Endothelial cell of umbilical vein (primary cell): ENCODE results near the gene APPL2. TPM values are rescaled to one million over a fixed set of nuclear protein-coding genes. Genes with fewer than 3 reads are reported as not detected.

ENCODE experiments used
- BruUV-seq: library from RNA; stranded (reverse); fragments of 400-500 nt; replicated peaks from 2 replicates; lab custom pipeline; 2021; lab: Mats Ljungman, UMichigan
- CTCF ChIA-PET: fragments of 300-600, 350-600 bp; sonication (Branson Sonifier 250); formaldehyde crosslinking; loops from one replicate; lab custom pipeline; 2021; ENCODE audit warnings: antibody characterized with exemption, inconsistent platforms; lab: Charles Lee
- POLR2A ChIA-PET: fragments of 300-600, 350-600 bp; sonication (Branson Sonifier 250); formaldehyde crosslinking; loops from one replicate; lab custom pipeline; 2021; ENCODE audit warnings: antibody characterized with exemption, inconsistent platforms; lab: Charles Lee
- DNase-seq: peaks from one replicate; pipeline ENCODE4 v3.0.0-alpha.2; 2011; ENCODE audit warnings: low read depth, low spot score
- FAIRE-seq: peaks from 2 replicates; lab custom pipeline; 2011; peaks lifted over from hg19 to GRCh38; lab: Jason Lieb, UNC
- H2AFZ ChIP-seq: 2 replicates; pipeline ENCODE4 v1.6.0; 2012; ENCODE audit warnings: low read depth, low read length, control low read depth, inconsistent platforms
- H3K27ac ChIP-seq: 2 replicates; pipeline ENCODE4 v1.5.1; 2011; ENCODE audit warnings: low read depth, mild to moderate bottlenecking, control low read depth, low read length, moderate library complexity; ENCODE audit not compliant: insufficient read depth
- H3K27me3 ChIP-seq, 2 experiments: 2 replicates each; pipeline versions ENCODE4 v1.6.0 to v1.6.1; 2011; ENCODE audit warnings: low read length in 2 of 2, mixed read lengths in 1 of 2; ENCODE audit not compliant: control insufficient read depth in 2 of 2, insufficient read depth in 2 of 2
- H3K36me3 ChIP-seq, 2 experiments: 2 replicates in 1 of 2; 3 replicates in 1 of 2; pipeline ENCODE4 v1.5.1; 2011; ENCODE audit warnings: low read length in 2 of 2, mild to moderate bottlenecking in 1 of 2, moderate library complexity in 1 of 2; ENCODE audit not compliant: control insufficient read depth in 2 of 2, insufficient read depth in 2 of 2; ENCODE audit errors: extremely low read depth in 1 of 2
- H3K4me1 ChIP-seq: 3 replicates; pipeline ENCODE4 v1.5.1; 2011; ENCODE audit warnings: mild to moderate bottlenecking, low read length; ENCODE audit not compliant: control insufficient read depth, insufficient read depth; ENCODE audit errors: extremely low read depth
- H3K4me2 ChIP-seq: 2 replicates; pipeline ENCODE4 v1.6.1; 2011; ENCODE audit warnings: low read length, control low read depth, mixed read lengths; ENCODE audit not compliant: insufficient read depth
- H3K4me3 ChIP-seq, 3 experiments: fragments of 200-600 bp in 1 of 3; sonication (generic), shearing (Covaris generic) in 1 of 3; replicated peaks in 1 of 3; 2 replicates each; pipeline ENCODE4 v1.5.1; 2011 to 2016; ENCODE audit warnings: control low read depth in 3 of 3, low read length in 3 of 3, mild to moderate bottlenecking in 2 of 3, inconsistent platforms in 1 of 3, low read depth in 1 of 3, moderate library complexity in 1 of 3; ENCODE audit not compliant: insufficient read depth in 1 of 3
- H3K79me2 ChIP-seq: 2 replicates; pipeline ENCODE4 v1.6.0; 2012; ENCODE audit warnings: low read length, inconsistent platforms; ENCODE audit not compliant: control insufficient read depth, insufficient read depth
- H3K9ac ChIP-seq: replicated peaks from 2 replicates; pipeline ENCODE3; 2011; ENCODE audit warnings: low read length, control low read depth; ENCODE audit not compliant: insufficient read depth; ENCODE audit errors: extremely low read depth
- H3K9me1 ChIP-seq: replicated peaks from 3 replicates; pipeline ENCODE4 v1.6.0; 2011; ENCODE audit warnings: mild to moderate bottlenecking, low read length; ENCODE audit not compliant: control insufficient read depth, insufficient read depth; ENCODE audit errors: extremely low read depth
- H3K9me3 ChIP-seq: replicated peaks from 2 replicates; pipeline ENCODE4 v1.5.1; 2012; ENCODE audit warnings: low read length, inconsistent platforms; ENCODE audit not compliant: control insufficient read depth, insufficient read depth
- H4K20me1 ChIP-seq: replicated peaks from 2 replicates; pipeline ENCODE3; 2011; ENCODE audit warnings: mild to moderate bottlenecking, low read length; ENCODE audit not compliant: control insufficient read depth, insufficient read depth; ENCODE audit errors: extremely low read depth
- CTCF ChIP-seq, 2 donors: IDR thresholded peaks; 1 replicate in 1 of 2; 2 replicates in 1 of 2; pipeline ENCODE4 v1.5.1; 2011; ENCODE audit warnings: low read length in 2 of 2, mild to moderate bottlenecking in 2 of 2, moderate library complexity in 2 of 2, control low read depth in 1 of 2, inconsistent platforms in 1 of 2, low read depth in 1 of 2; ENCODE audit not compliant: insufficient read depth in 1 of 2; ENCODE audit errors: extremely low read depth in 1 of 2
- EZH2 ChIP-seq: IDR thresholded peaks from 2 replicates; pipeline ENCODE4 v1.6.1; 2012; ENCODE audit warnings: borderline replicate concordance, low read depth, mild to moderate bottlenecking, moderate library complexity, low read length, inconsistent platforms; ENCODE audit not compliant: severe bottlenecking
- FOS ChIP-seq: IDR thresholded peaks from 2 replicates; pipeline ENCODE4 v1.6.1; 2011; ENCODE audit warnings: mild to moderate bottlenecking, low read length, moderate library complexity, borderline replicate concordance; ENCODE audit not compliant: insufficient read depth
- GATA2 ChIP-seq: IDR thresholded peaks from 2 replicates; pipeline ENCODE4 v1.7.0; 2011; ENCODE audit warnings: low read depth, mild to moderate bottlenecking, moderate library complexity, mixed read lengths, low read length; ENCODE audit not compliant: insufficient read length, insufficient read depth
- JUN ChIP-seq: IDR thresholded peaks from 2 replicates; pipeline ENCODE4 v1.6.1; 2011; ENCODE audit warnings: borderline replicate concordance, low read depth; ENCODE audit not compliant: insufficient read length, insufficient read depth
- MAX ChIP-seq: IDR thresholded peaks from 2 replicates; pipeline ENCODE4 v1.6.1; 2011; ENCODE audit not compliant: insufficient read depth, insufficient read length
- MYC ChIP-seq: IDR thresholded peaks from one replicate; pipeline ENCODE4 v1.6.1; 2011; ENCODE audit warnings: mild to moderate bottlenecking, low read depth, low read length
- POLR2A ChIP-seq: IDR thresholded peaks from 2 replicates; pipeline ENCODE4 v1.6.1; 2012; ENCODE audit warnings: low read depth, mild to moderate bottlenecking, control low read depth, low read length
- POLR2AphosphoS5 ChIP-seq: IDR thresholded peaks from 2 replicates; pipeline ENCODE4 v1.6.1; 2012; ENCODE audit warnings: low read depth, mild to moderate bottlenecking, control low read depth, low read length, moderate library complexity; ENCODE audit not compliant: insufficient read depth
- dilution Hi-C: fragments of 300-500 bp; cut with MboI; formaldehyde crosslinking; loops from one replicate; pipeline ENCODE4 v1.15.0; 2019; ENCODE audit warnings: low sequenced_read_pairs; ENCODE audit not compliant: extremely low pct_ligation_motif_present
- intact Hi-C: fragments of 100-400 bp; cut with micrococcal nuclease; formaldehyde crosslinking; loops from one replicate; pipeline ENCODE4 v1.10.0; 2022
- polyA plus RNA-seq, 4 experiments: library from polyadenylated mRNA; depleted of rRNA in 3 of 4; stranded (reverse) in 3 of 4; unstranded in 1 of 4; fragments of >200 nt; gene quantifications; 2 replicates each; pipeline versions ENCODE4 v1.2.1 to v1.2.3, GENCODE V29; 2011 to 2012; ENCODE audit warnings: missing spikeins in 1 of 4
- total RNA-seq: library from RNA; stranded (reverse); gene quantifications from 2 replicates; pipeline ENCODE4 v1.2.3, GENCODE V29; 2021

APPL2 gene
- total and polyA plus RNA-seq, 2 donors (not counting 3 experiments of a cell fraction or from before 2014, with no cell fraction given), result 8.1 to 21.4 TPM

DNA sequence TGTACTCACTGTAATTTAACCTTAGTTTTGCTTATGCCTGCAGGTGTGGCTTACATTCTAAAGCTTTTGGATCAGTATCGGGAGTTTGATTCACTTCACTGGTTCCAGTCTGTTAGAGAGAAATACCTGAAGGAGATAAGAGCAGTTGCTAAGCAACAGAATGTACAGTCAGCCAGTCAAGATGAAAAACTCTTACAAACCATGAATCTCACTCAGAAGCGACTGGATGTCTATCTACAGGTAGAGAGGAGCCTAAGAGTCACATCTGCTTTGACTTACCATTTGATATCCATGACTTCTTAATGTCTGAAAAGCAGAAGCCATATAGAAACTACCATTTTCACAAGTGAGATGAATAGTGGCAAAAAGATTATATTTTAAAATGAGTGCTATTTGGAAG is 71.9 kb downstream of the APPL2 start:
- H4K20me1 ChIP-seq, result peaks cover 11% of the 10 kb centered on the region
- no peaks in the 10 kb centered on the region for H3K27me3 ChIP-seq
- BruUV-seq, result no TSS peak
- H3K79me2 ChIP-seq, result no peaks in the 10 kb centered on the region
- intact Hi-C loops, result loop anchor here (2.0 to 5.0 kb wide), 2 partner anchors 37 to 219 kb away; no protein-coding TSS in a partner anchor
- H3K4me2 ChIP-seq, result no peak overlapping the region
- DNase-seq (no peak), FAIRE-seq (no peak)
- CTCF ChIA-PET, result interaction anchor here (2.5 kb wide), 1 partner anchor 10 kb away, joined by 8 read pairs; no protein-coding TSS in a partner anchor
- TF ChIP-seq EZH2 (no peak), POLR2A (no peak), GATA2 (no peak), POLR2AphosphoS5 (no peak), FOS (no peak), JUN (no peak), MAX (no peak), MYC (no peak), CTCF (IDR thresholded peaks at IDR 0.05; ENCODE audit: extremely low read depth in 1 of 2, insufficient read depth in 1 of 2, low read depth in 1 of 2, low read length in 2 of 2) (no peak)
- no peak overlapping the region for H3K27ac ChIP-seq
- POLR2A ChIA-PET, result no interaction called here
- H3K36me3 ChIP-seq, result peaks cover 9 to 65% of the 10 kb centered on the region in 2 experiments
- no peaks in the 10 kb centered on the region for H3K9me3 ChIP-seq
- H3K9ac ChIP-seq, result no peak overlapping the region
- no peaks in the 10 kb centered on the region for H3K9me1 ChIP-seq
- no peak overlapping the region for H2AFZ ChIP-seq
- H3K4me3 ChIP-seq, result no peak overlapping the region
- dilution Hi-C loops, result no loop called here
- no peaks in the 10 kb centered on the region for H3K4me1 ChIP-seq
